CD14-positive monocyte (primary cell): ENCODE data around the gene CLCN5. TPM values are rescaled to one million over a fixed set of nuclear protein-coding genes. Genes with fewer than 3 reads are reported as not detected.

ENCODE experiments used
- DNase-seq, 3 donors: peaks; one replicate each; pipeline ENCODE4 v3.0.0-alpha.2; 2011 to 2022
- H2AFZ ChIP-seq: 2 replicates; pipeline ENCODE4 v1.6.0; 2012; ENCODE audit warnings: mild to moderate bottlenecking, low read depth, low read length, inconsistent platforms; ENCODE audit not compliant: insufficient read depth, poor library complexity, severe bottlenecking
- H3K27ac ChIP-seq, 2 donors: 1 replicate in 1 of 2; 2 replicates in 1 of 2; pipeline ENCODE4 v1.5.1; 2012 to 2013; ENCODE audit warnings: low read length in 2 of 2, control low read depth in 1 of 2, inconsistent platforms in 1 of 2, low read depth in 1 of 2, mild to moderate bottlenecking in 1 of 2
- H3K27me3 ChIP-seq, 2 donors: one replicate each; pipeline versions ENCODE4 v1.6.0 to v1.6.1; 2011 to 2013; ENCODE audit warnings: low read length in 2 of 2; ENCODE audit not compliant: control insufficient read depth in 2 of 2, insufficient read depth in 2 of 2
- H3K36me3 ChIP-seq, 2 donors: replicated peaks in 1 of 2; 1 replicate in 1 of 2; 2 replicates in 1 of 2; pipeline versions ENCODE4 v1.5.1 to v1.6.1; 2012 to 2013; ENCODE audit warnings: low read length in 2 of 2, control low read depth in 1 of 2, inconsistent platforms in 1 of 2, mild to moderate bottlenecking in 1 of 2; ENCODE audit not compliant: insufficient read depth in 2 of 2, control insufficient read depth in 1 of 2
- H3K4me1 ChIP-seq, 2 donors: 1 replicate in 1 of 2; 2 replicates in 1 of 2; pipeline versions ENCODE4 v1.5.1 to v1.6.1; 2012 to 2013; ENCODE audit warnings: low read length in 2 of 2, control low read depth in 1 of 2, inconsistent platforms in 1 of 2, mild to moderate bottlenecking in 1 of 2, moderate library complexity in 1 of 2; ENCODE audit not compliant: insufficient read depth in 2 of 2, control insufficient read depth in 1 of 2
- H3K4me2 ChIP-seq: replicated peaks from 2 replicates; pipeline ENCODE3; 2012; ENCODE audit warnings: low read length, moderate library complexity, mild to moderate bottlenecking; ENCODE audit not compliant: poor library complexity, severe bottlenecking; ENCODE audit errors: extremely low read depth
- H3K4me3 ChIP-seq, 3 experiments: fragments of 200-600 bp in 1 of 3; sonication (generic) in 1 of 3; replicated peaks in 1 of 3; 1 replicate in 2 of 3; 2 replicates in 1 of 3; pipeline ENCODE4 v1.5.1; 2011 to 2013; ENCODE audit warnings: low read length in 3 of 3, mild to moderate bottlenecking in 3 of 3, control low read depth in 2 of 3, low read depth in 2 of 3, inconsistent platforms in 1 of 3, moderate library complexity in 1 of 3
- H3K79me2 ChIP-seq: 2 replicates; pipeline ENCODE4 v1.6.0; 2012; ENCODE audit warnings: mild to moderate bottlenecking, control low read depth, inconsistent platforms, low read length, moderate library complexity; ENCODE audit not compliant: insufficient read depth
- H3K9ac ChIP-seq: 2 replicates; pipeline ENCODE4 v1.6.0; 2017; ENCODE audit warnings: low read length, mild to moderate bottlenecking; ENCODE audit not compliant: insufficient read depth, poor library complexity, severe bottlenecking
- H3K9me3 ChIP-seq, 2 donors: replicated peaks in 1 of 2; 1 replicate in 1 of 2; 2 replicates in 1 of 2; pipeline versions ENCODE4 v1.5.1 to v1.6.1; 2012 to 2013; ENCODE audit warnings: low read length in 2 of 2, control low read depth in 1 of 2; ENCODE audit not compliant: control insufficient read depth in 1 of 2, insufficient read depth in 1 of 2
- H4K20me1 ChIP-seq: 2 replicates; pipeline ENCODE4 v1.6.0; 2012; ENCODE audit warnings: mild to moderate bottlenecking, low read length, control low read depth, moderate library complexity; ENCODE audit not compliant: insufficient read depth
- H3K27ac Mint-ChIP-seq, 7 donors: one replicate each; pipeline ENCODE4 v1.8.0; 2020; ENCODE audit warnings: mild to moderate bottlenecking in 7 of 7, mixed read lengths in 7 of 7, moderate library complexity in 6 of 7, inconsistent platforms in 2 of 7
- H3K27me3 Mint-ChIP-seq, 3 donors: one replicate each; pipeline ENCODE4 v1.8.0; 2021 to 2022; ENCODE audit warnings: low read depth in 3 of 3, mild to moderate bottlenecking in 3 of 3, mixed read lengths in 3 of 3, moderate library complexity in 3 of 3, inconsistent platforms in 1 of 3
- H3K36me3 Mint-ChIP-seq, 2 donors: one replicate each; pipeline ENCODE4 v1.8.0; 2020; ENCODE audit warnings: mixed read lengths in 2 of 2, inconsistent platforms in 1 of 2, mild to moderate bottlenecking in 1 of 2
- H3K4me1 Mint-ChIP-seq: one replicate; pipeline ENCODE4 v1.8.0; 2020; ENCODE audit warnings: mild to moderate bottlenecking, mixed read lengths
- H3K4me3 Mint-ChIP-seq, 2 donors: one replicate each; pipeline ENCODE4 v1.8.0; 2020; ENCODE audit warnings: mild to moderate bottlenecking in 2 of 2, mixed read lengths in 2 of 2, moderate library complexity in 1 of 2
- H3K9me3 Mint-ChIP-seq, 7 donors: one replicate each; pipeline ENCODE4 v1.8.0; 2020 to 2022; ENCODE audit warnings: mixed read lengths in 7 of 7, mild to moderate bottlenecking in 6 of 7, moderate library complexity in 6 of 7, inconsistent platforms in 2 of 7
- WGBS: methylation state at CpG from one replicate; pipeline ENCODE4 v1.1.5; 2013; ENCODE audit warnings: missing lambda C conversion rate; ENCODE audit not compliant: insufficient coverage; 5-methylcytosine and 5-hydroxymethylcytosine counted together
- intact Hi-C, 2 donors: fragments of 100-400 bp; cut with micrococcal nuclease; formaldehyde crosslinking; loops; one replicate each; pipeline versions ENCODE4 v1.15.0 to v1.15.1; 2023
- polyA plus RNA-seq, 3 donors: library from polyadenylated mRNA; depleted of rRNA in 1 of 3; unstranded in 2 of 3; stranded (reverse) in 1 of 3; fragments of 300-500 nt in 2 of 3; fragments of >200 nt in 1 of 3; fragmentation: Illumina TruSeq in 2 of 3; gene quantifications; 1 replicate in 2 of 3; 2 replicates in 1 of 3; pipeline ENCODE4 v1.2.3, GENCODE V29; 2012 to 2021
- TF ChIP-seq, protein P1 (sequence below): fragments of 200-600 bp; IDR thresholded peaks from one replicate; pipeline ENCODE4 v1.8.0; 2022; ENCODE audit warnings: antibody characterized with exemption, mild to moderate bottlenecking

The CLCN5 gene
- polyA plus RNA-seq, 3 donors = 4.1 to 4.2 (median 4.1) TPM

DNA sequence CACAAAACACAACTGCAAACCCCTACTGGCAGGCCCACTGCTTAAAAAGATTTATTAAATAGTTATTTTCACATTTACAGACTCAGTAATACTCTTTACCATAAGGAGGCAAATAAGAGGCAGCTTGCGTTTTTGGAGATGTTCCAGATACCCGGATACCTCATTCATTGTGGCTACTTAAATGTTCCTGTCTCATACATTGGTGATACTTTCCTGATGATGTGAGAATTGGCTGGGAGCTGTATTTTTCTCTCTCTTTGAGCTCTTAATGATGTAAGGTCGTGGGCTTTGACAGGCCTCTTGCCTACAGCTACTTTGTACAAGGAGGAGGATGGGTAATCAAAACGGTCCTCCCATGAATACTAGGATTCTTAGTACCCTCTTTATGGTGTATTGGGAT lies 176.9 kb downstream of the CLCN5 start:
- Mint-ChIP-seq H3K4me3 (no peak overlapping the region), H3K27me3 (peaks cover 0 to 8% (median 1%) of the 10 kb centered on the region in 3 donors), H3K4me1 (peaks cover 9% of the 10 kb centered on the region), H3K36me3 (peaks cover 3 to 8% of the 10 kb centered on the region in 2 donors), H3K27ac (no peak overlapping the region), H3K9me3 (no peaks in the 10 kb centered on the region)
- intact Hi-C loops = no loop called here
- WGBS = no CpG with 5 or more reads among the region's 4 CpGs
- Histone ChIP-seq H3K9me3 (no peaks in the 10 kb centered on the region), H4K20me1 (no peaks in the 10 kb centered on the region), H2AFZ (no peak overlapping the region), H3K36me3 (no peaks in the 10 kb centered on the region), H3K4me3 (no peak overlapping the region), H3K27me3 (no peaks in the 10 kb centered on the region), H3K27ac (no peak overlapping the region), H3K4me2 (no peak overlapping the region), H3K9ac (no peak overlapping the region), H3K4me1 (no peaks in the 10 kb centered on the region), H3K79me2 (no peaks in the 10 kb centered on the region)
- no peak for DNase-seq
- TF ChIP-seq, protein P1, sequence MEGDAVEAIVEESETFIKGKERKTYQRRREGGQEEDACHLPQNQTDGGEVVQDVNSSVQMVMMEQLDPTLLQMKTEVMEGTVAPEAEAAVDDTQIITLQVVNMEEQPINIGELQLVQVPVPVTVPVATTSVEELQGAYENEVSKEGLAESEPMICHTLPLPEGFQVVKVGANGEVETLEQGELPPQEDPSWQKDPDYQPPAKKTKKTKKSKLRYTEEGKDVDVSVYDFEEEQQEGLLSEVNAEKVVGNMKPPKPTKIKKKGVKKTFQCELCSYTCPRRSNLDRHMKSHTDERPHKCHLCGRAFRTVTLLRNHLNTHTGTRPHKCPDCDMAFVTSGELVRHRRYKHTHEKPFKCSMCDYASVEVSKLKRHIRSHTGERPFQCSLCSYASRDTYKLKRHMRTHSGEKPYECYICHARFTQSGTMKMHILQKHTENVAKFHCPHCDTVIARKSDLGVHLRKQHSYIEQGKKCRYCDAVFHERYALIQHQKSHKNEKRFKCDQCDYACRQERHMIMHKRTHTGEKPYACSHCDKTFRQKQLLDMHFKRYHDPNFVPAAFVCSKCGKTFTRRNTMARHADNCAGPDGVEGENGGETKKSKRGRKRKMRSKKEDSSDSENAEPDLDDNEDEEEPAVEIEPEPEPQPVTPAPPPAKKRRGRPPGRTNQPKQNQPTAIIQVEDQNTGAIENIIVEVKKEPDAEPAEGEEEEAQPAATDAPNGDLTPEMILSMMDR = no peak

DNA sequence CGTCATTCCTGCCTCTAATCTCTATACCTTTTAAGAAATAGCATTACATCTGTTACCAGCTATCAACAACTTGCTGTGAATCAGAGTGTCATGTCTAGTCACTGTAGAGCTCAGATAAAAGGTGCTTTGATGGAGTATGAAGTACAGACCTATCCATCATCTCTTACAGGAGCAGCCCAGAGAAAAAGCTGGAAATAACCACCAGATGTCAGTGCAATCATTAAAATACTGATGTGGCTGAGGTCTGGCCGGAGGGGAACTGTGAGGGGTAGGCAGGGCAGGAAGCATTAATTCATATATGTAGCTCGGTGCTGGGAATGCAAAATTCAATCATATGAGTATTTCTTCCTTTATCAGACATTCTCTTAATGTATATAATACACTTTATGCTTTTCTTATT lies 177.8 kb downstream of the CLCN5 start:
- no peaks in the 10 kb centered on the region for H4K20me1 ChIP-seq
- Mint-ChIP-seq H3K9me3 (no peaks in the 10 kb centered on the region), H3K27ac (no peak overlapping the region), H3K4me1 (peaks cover 9% of the 10 kb centered on the region), H3K36me3 (peaks cover 2 to 8% of the 10 kb centered on the region in 2 donors), H3K4me3 (no peak overlapping the region), H3K27me3 (peaks cover 0 to 8% (median 1%) of the 10 kb centered on the region in 3 donors)
- TF ChIP-seq, protein P1 = peak; percentile 16
- intact Hi-C loops = no loop called here
- H3K27ac ChIP-seq = no peak overlapping the region
- H2AFZ ChIP-seq = no peak overlapping the region
- H3K27me3 ChIP-seq = no peaks in the 10 kb centered on the region
- no peak for DNase-seq
- WGBS = no CpG with 5 or more reads among the region's 3 CpGs
- no peak overlapping the region for H3K4me2 ChIP-seq
- no peaks in the 10 kb centered on the region for H3K79me2 ChIP-seq
- no peaks in the 10 kb centered on the region for H3K36me3 ChIP-seq
- no peaks in the 10 kb centered on the region for H3K9me3 ChIP-seq
- no peaks in the 10 kb centered on the region for H3K4me1 ChIP-seq
- H3K9ac ChIP-seq = no peak overlapping the region
- H3K4me3 ChIP-seq = no peak overlapping the region
